ENCODE results near the gene MEX3B. TPM values are rescaled to one million over a fixed set of nuclear protein-coding genes. Genes with fewer than 3 reads are reported as not detected.

The MEX3B gene
- 3.7 TPM in 1 of 2 replicates, not detected in the other for polyA plus RNA-seq

GRCh38 chr15:82045892-82046665 lies at the start of gene MEX3B:
TSS of gene MEX3B (minus strand) at chr15:82046018. CDS start at chr15:82045705, 313 bp downstream.

Other genes starting within 250 kb of the MEX3B start
- 7.5 and 10.1 TPM in 2 replicates for gene EFL1, start 216.7 kb upstream of the MEX3B start, polyA plus RNA-seq
- gene SAXO2, start 216.8 kb upstream of the MEX3B start, polyA plus RNA-seq, result 5.5 and 6.4 TPM in 2 replicates